ENCODE data around the gene IRAG1.

- TF ChIP-seq POLR2A (IDR thresholded peaks at IDR 0.05): no peak
- no peak for TF ChIP-seq CTCF (IDR thresholded peaks at IDR 0.05)
Observed at GRCh38 chr11:10646681-10647355, 46.7 kb downstream of the IRAG1 start.

All from uterus (tissue), 2 donors.